ENCODE data around the gene ACKR4.
A peak's percentile ranks its signal among the peaks of the same experiment; 100 is the strongest.
"Not testable (repeated sequence)": the region's sequence is repeated elsewhere in the genome, so short reads cannot be mapped to it uniquely, and the experiment has no call there.

ACKR4 gene

GRCh38 chr3:132596816-132597433 lies at the start of gene ACKR4:
Gene ACKR4 (plus strand): TSS chr3:132597270. CDS start chr3:132600398, 3,128 bp downstream.
- no peak for DNase-seq (ENCODE audit: low read depth, low spot score)

- no peak for DNase-seq (ENCODE audit: low read depth, low spot score)
Measured at GRCh38 chr3:132549169-132549568, 47.9 kb upstream of the ACKR4 start.

GRCh38 chr3:132549890-132550578 lies 47.0 kb upstream of the ACKR4 start:
- DNase-seq (ENCODE audit: low read depth, low spot score): peak; percentile 33

- DNase-seq (ENCODE audit: low read depth, low spot score): peak; percentile 23
Measured at GRCh38 chr3:132550579-132551305, 46.3 kb upstream of the ACKR4 start.

GRCh38 chr3:132553826-132554225 lies 43.2 kb upstream of the ACKR4 start:
- DNase-seq (ENCODE audit: low read depth, low spot score): no peak

- peak; percentile 63 for DNase-seq (ENCODE audit: low read depth, low spot score)
Measured at GRCh38 chr3:132554437-132554836, 42.6 kb upstream of the ACKR4 start.

GRCh38 chr3:132555306-132556035 lies 41.6 kb upstream of the ACKR4 start:
- no peak for DNase-seq (ENCODE audit: low read depth, low spot score)

DNA sequence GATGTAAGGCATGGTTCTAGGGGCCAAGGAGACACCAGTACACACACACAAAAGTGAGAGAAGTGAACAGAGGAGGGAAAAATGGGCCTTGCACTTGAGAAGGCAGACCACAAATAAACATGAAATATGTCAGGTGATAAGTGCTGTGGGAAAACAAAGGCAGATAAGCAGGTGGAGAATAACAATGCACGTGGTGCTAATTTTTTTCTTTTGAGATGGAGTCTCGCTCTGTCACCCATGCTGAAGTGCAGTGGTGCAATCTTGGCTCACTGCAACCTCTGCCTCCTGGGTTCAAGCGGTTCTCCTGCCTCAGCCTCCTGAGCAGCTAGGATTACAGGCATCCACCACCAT lies 41.1 kb upstream of the ACKR4 start:
- not testable (repeated sequence) for DNase-seq (ENCODE audit: low read depth, low spot score)

GRCh38 chr3:132556508-132557159 lies 40.4 kb upstream of the ACKR4 start:
- no peak for DNase-seq (ENCODE audit: low read depth, low spot score)

GRCh38 chr3:132561003-132561402 lies 36.1 kb upstream of the ACKR4 start:
- no peak for DNase-seq (ENCODE audit: low read depth, low spot score)

- DNase-seq (ENCODE audit: low read depth, low spot score): no peak
Measured at GRCh38 chr3:132563420-132564069, 33.5 kb upstream of the ACKR4 start.

DNA sequence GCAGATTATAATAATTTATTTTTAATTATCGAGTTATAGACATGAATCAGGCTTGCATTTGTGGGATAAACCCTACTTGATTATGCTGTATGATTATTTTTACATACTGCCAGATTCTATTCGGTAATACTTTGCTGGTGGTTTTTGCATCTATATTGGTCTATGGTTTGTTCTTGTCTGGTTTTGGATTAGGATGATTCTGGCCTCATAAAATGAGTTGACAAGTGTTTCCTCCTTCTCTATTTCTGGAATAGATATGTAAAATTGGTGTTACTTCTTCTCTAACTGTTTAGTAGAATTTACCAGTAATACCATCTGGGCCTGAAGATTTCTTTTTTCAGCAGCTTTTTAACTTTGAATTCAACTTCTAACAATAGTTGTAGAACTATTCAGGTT lies 33.0 kb upstream of the ACKR4 start:
- DNase-seq (ENCODE audit: low read depth, low spot score): no peak

DNA sequence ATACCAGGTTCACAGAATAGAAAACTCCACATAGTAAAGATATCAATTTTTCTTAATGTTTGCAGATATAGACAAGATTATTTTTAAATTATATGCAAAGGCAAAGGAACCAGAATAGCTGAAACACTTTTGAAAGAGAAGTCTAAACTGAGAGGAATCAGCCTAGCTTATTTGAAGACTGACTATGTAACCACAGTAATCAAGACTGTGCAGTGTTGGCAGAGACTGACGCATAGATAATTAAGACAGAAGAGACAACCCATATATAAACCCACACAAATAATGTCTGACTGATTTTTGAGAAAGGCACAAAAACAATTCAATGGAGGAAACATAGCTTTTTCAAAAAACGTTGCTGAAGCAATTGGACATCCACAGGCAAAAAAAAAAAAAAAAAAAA lies 28.6 kb upstream of the ACKR4 start:
- no peak for DNase-seq (ENCODE audit: low read depth, low spot score)

DNA sequence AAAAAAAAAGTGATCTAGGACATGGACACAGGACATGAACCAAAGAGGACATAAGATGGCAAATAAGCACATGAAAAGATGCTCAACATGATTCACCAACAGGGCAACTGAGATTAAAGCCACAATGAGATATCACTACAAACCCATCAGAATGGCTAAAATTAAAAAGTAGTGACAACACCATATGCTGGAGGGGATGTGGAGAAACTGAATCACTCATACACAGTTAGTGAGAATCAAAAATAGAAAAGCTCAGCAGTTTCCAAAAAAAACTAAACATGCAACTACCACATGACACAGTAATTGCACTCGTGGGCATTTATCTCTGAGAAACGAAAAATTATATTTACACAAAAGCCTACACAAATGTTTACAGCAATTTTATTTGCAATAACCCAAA lies 27.9 kb upstream of the ACKR4 start:
- DNase-seq (ENCODE audit: low read depth, low spot score): no peak

DNA sequence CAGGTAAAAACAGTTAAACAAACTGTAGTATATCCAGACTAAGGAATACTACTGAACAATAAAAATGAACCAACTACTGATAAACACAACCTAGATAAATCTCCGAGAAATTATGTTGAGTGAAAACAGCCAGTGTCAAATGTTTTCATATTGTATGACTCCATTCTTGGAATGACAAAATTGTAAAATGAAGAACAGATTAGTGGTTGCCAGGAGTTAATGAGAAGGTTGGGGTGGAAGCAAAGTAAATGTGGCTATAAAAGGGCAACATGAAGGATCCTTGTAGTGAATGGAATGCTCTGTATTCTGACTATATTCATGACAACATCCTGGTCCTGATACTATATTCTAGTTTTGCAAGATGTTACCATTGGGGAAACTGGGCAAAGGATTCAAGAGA lies 27.5 kb upstream of the ACKR4 start:
- DNase-seq (ENCODE audit: low read depth, low spot score): no peak

DNA sequence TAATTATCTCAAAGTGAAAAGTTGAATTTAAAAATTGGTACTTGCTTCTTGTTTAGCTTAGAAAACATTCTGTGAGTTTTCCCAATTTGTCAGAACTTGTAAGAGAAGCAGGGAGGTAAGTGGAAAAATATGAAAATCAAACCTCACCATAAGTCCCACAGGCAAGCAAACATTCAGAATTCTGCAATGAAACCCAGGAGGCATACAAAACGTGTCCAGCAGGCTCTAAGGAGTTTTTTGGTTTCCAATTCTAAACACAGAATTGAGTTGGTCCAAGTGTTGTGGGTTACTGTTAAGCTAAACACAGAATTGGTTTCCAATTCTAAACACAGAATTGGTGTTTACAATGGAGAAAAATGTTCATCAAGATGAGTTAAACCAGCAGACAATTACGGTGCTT lies 27.1 kb upstream of the ACKR4 start:
- no peak for DNase-seq (ENCODE audit: low read depth, low spot score)

DNA sequence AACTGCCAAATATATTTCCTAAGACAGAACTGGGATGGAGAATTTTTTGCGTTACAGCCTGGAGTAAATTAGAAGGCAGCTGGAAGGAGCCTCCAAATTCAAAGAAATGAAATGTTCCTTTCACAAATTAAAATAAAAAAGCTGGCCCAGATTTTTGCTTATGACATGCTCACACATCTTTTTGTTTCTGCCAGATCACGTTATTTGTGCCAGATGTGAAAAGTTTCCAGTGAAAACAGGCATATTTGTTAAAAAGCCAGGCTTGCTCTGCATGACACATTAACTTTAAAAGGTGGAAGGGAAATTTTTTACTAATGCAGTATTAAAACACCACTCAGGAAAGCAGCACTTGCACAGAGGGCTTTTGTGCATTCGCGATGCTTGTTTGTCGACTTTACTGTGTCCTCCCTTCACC lies 23.3 kb upstream of the ACKR4 start:
- DNase-seq (ENCODE audit: low read depth, low spot score): no peak

DNA sequence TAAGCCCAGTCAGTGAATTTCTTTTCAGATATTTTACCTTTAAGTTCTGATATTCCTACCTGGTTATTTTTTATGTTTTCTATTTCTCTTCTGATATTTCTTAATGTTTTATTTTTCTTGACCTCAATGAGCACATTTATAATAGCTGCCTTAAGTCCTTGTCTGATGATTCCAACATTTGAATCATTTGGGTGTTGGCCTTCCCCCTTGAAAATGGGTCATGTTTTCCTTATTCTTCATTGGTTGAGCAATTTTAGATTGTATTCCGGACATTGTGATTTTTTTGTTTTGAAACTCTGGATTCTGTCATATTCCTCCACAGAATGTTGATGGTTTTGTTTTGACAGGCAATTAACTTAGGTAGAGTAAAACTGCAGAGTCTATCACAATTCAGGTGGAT lies 9.7 kb upstream of the ACKR4 start:
- DNase-seq (ENCODE audit: low read depth, low spot score): no peak

DNA sequence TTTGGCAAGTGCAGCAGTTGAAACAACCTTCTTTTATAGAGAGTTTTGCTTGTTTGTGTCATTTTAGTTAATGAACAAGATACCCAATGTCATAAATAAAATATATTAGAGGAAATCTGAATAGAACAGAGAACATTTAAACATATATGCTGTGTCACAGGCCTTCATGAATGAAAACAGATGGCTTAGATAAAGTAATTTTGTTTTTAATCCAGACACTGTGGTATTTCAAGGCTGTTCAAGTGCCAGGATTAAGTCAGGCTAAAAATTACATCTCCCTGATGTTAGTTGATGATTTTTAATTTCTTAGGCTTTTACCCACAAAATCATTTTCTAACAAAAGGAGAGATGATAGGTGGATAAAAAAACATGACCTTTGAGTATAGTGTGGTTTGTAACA lies 4.9 kb upstream of the ACKR4 start:
- no peak for DNase-seq (ENCODE audit: low read depth, low spot score)

GRCh38 chr3:132593241-132593946 lies 3.7 kb upstream of the ACKR4 start:
- DNase-seq (ENCODE audit: low read depth, low spot score): no peak

DNA sequence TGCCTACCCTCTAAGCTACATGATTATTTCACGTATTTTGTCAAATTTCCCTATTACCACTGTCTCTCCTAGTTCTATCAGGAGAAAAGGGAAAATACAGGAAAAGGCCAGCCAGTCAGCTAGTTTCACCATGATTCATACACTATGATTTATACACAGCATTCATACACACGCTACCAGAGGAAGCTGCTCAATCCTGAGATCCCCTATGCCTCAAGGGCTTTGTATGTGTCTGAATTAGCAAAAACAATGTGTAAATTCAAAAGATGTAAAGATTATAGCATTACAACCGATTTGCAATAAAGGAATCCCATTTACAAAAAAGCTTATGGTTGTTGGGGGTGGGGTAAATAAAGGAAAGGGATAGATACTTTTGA lies 3.1 kb upstream of the ACKR4 start:
- peak; percentile 64 for DNase-seq (ENCODE audit: low read depth, low spot score)

All from astrocyte of the hippocampus (primary cell).